GM04503 (cell line): Measurements from ENCODE around the gene RHOH.
"Not testable (repeated sequence)": the region's sequence is repeated elsewhere in the genome, so short reads cannot be mapped to it uniquely, and the experiment has no call there.

Experiments used
- DNase-seq: peaks from one replicate; pipeline ENCODE4 v3.0.0-alpha.2; 2012; ENCODE audit warnings: low read depth

The RHOH gene

GRCh38 chr4:40262077-40262528 lies 65.3 kb downstream of the RHOH start:
- no peak for DNase-seq

GRCh38 chr4:40262861-40263260 lies 66.0 kb downstream of the RHOH start:
- DNase-seq, result no peak

- DNase-seq, result no peak
Observed at GRCh38 chr4:40264497-40264896, 67.7 kb downstream of the RHOH start.

GRCh38 chr4:40264995-40265909 lies 68.4 kb downstream of the RHOH start:
- no peak for DNase-seq

- DNase-seq, result no peak
Observed at GRCh38 chr4:40265910-40266274, 69.1 kb downstream of the RHOH start.

- no peak for DNase-seq
Observed at GRCh38 chr4:40269133-40269532, 72.3 kb downstream of the RHOH start.

- DNase-seq, result no peak
Observed at GRCh38 chr4:40270609-40271008, 73.8 kb downstream of the RHOH start.

- no peak for DNase-seq
Observed at GRCh38 chr4:40275065-40275730, 78.4 kb downstream of the RHOH start.

- no peak for DNase-seq
Observed at GRCh38 chr4:40276546-40276945, 79.7 kb downstream of the RHOH start.

- DNase-seq, result no peak
Observed at GRCh38 chr4:40280586-40280985, 83.8 kb downstream of the RHOH start.

- DNase-seq, result no peak
Observed at GRCh38 chr4:40281099-40281498, 84.3 kb downstream of the RHOH start.

GRCh38 chr4:40281913-40282312 lies 85.1 kb downstream of the RHOH start:
- no peak for DNase-seq

- DNase-seq, result not testable (repeated sequence)
Observed at GRCh38 chr4:40282857-40283256, 86.0 kb downstream of the RHOH start.

- no peak for DNase-seq
Observed at GRCh38 chr4:40283413-40283812, 86.6 kb downstream of the RHOH start.

GRCh38 chr4:40283968-40284367 lies 87.1 kb downstream of the RHOH start:
- no peak for DNase-seq

GRCh38 chr4:40285692-40286091 lies 88.9 kb downstream of the RHOH start:
- DNase-seq, result no peak

- DNase-seq, result no peak
Observed at GRCh38 chr4:40288566-40288965, 91.7 kb downstream of the RHOH start.

- DNase-seq, result no peak
Observed at GRCh38 chr4:40289366-40290188, 92.7 kb downstream of the RHOH start.

- not testable (repeated sequence) for DNase-seq
Observed at GRCh38 chr4:40290611-40291186, 93.9 kb downstream of the RHOH start.

GRCh38 chr4:40292313-40292759 lies 95.5 kb downstream of the RHOH start:
- DNase-seq, result no peak

GRCh38 chr4:40294339-40294738 lies 97.5 kb downstream of the RHOH start:
- no peak for DNase-seq

GRCh38 chr4:40295030-40295429 lies 98.2 kb downstream of the RHOH start:
- DNase-seq, result not testable (repeated sequence)
